Measurements from ENCODE around the gene KDM4C. TPM values are rescaled to one million over a fixed set of nuclear protein-coding genes. Genes with fewer than 3 reads are reported as not detected.
A peak's percentile ranks its signal among the peaks of the same experiment; 100 is the strongest.

KDM4C gene
- total RNA-seq, 1 experiment from 2014 or later, result 7.1 TPM

DNA sequence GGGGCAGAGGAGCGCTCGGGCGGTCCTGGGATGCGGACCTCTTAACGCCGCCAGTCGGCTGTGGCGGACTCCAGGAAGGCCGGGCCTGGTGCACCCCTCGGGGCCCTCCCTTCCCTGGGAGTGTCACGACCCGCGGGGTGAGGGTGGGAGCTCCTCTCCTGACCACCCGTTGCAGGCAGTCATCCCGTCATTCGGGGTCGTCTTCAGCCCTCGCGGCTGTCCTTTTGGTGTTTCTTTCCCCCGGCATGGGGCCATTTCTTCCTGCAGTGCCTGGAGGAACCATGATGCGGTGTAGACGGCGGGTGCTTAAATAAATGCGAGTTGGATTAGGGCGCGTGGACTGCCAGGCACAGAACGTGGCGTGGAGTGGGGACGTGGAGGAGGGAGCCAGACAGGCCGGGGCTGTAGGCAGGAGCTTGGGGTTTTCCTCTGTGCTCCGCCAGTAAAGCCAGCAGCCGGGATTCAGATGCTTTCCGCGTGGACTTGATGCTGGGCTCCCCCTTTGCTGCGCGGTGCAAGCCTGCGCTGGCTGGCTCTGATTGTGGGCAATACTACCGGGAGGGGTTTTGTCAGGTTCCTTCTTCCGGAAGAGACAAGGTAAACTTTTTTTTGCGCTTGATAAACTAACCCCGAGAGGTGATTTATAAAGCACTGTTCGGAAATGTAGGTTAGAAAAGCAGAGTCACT, 868 bp downstream of the KDM4C start:
- H3K36me3 ChIP-seq (ENCODE audit: control insufficient read depth, insufficient read depth, low read length), result peaks cover 5% of the 10 kb centered on the region; the same call in 1 of the 2 replicates
- H3K9me3 ChIP-seq (ENCODE audit: control insufficient read depth, insufficient read depth, low read depth, low read length), result no peaks in the 10 kb centered on the region
- peak overlapping the region; percentile 39 for H3K27ac ChIP-seq (ENCODE audit: low read length)
- ChIA-PET CTCF (no interaction called here), POLR2A (no interaction called here)
- H3K4me1 ChIP-seq (ENCODE audit: control insufficient read depth, insufficient read depth, low read length), result no peaks in the 10 kb centered on the region
- H3K27me3 ChIP-seq (ENCODE audit: control insufficient read depth, insufficient read depth, low read length), result no peaks in the 10 kb centered on the region
- peak overlapping the region; percentile 59 to 64 for H3K4me3 ChIP-seq (ENCODE audit: low read depth in 2 of 2, low read length in 2 of 2)
- TF ChIP-seq, protein P1, sequence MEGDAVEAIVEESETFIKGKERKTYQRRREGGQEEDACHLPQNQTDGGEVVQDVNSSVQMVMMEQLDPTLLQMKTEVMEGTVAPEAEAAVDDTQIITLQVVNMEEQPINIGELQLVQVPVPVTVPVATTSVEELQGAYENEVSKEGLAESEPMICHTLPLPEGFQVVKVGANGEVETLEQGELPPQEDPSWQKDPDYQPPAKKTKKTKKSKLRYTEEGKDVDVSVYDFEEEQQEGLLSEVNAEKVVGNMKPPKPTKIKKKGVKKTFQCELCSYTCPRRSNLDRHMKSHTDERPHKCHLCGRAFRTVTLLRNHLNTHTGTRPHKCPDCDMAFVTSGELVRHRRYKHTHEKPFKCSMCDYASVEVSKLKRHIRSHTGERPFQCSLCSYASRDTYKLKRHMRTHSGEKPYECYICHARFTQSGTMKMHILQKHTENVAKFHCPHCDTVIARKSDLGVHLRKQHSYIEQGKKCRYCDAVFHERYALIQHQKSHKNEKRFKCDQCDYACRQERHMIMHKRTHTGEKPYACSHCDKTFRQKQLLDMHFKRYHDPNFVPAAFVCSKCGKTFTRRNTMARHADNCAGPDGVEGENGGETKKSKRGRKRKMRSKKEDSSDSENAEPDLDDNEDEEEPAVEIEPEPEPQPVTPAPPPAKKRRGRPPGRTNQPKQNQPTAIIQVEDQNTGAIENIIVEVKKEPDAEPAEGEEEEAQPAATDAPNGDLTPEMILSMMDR (IDR thresholded peaks at IDR 0.05), result no peak
- in situ Hi-C loops (cut with HindIII; ENCODE audit: low pct_unique_long_range_greater_than_20kb, low sequenced_read_pairs) (no loop called here), intact Hi-C loops (cut with micrococcal nuclease; ENCODE audit: unreplicated experiment) (no loop called here)
- ATAC-seq (peak; percentile 44), DNase-seq (ENCODE audit: low read depth, low spot score) (no peak)
- BruUV-seq (replicated peaks), result no TSS peak

DNA sequence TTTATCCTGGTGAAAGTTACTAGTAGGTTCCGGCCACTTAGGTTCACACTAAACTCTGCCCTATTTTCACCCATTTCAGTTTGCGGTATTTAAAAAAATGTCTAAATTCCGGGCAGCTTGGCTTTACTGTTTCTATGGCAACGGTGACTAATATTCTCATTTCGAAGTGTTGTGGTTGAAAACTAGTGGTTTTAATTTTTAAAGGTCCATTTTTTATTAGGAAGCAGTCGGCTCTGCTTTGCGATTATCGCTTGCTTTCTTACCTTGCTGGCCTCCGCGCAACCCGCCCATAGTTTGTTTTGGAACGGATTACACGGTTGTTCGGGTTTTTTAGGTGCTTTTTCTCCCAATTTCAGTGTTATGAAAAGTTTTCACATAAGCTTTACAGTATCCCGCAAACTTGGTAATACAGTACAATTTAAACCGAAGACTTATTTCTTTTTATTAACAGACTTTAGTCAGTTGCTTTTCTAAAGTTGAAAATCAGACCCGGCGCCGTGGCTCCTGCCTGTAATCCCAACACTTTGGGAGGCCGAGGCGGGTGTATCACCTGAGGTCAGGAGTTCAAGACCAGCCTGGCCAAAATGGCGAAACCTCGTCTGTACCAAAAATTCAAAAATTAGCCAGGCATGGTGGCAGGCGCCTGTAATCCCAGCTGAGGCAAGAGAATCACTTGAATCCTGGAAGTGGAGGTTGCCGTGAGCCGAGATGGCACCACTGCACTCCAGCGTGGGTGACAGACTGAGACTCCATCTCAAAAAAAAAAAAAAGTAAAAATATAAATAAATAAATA, 1.6 kb downstream of the KDM4C start:
- in situ Hi-C loops (cut with HindIII; ENCODE audit: low pct_unique_long_range_greater_than_20kb, low sequenced_read_pairs) (no loop called here), intact Hi-C loops (cut with micrococcal nuclease; ENCODE audit: unreplicated experiment) (no loop called here)
- H3K9me3 ChIP-seq (ENCODE audit: control insufficient read depth, insufficient read depth, low read depth, low read length), result no peaks in the 10 kb centered on the region
- H3K27ac ChIP-seq (ENCODE audit: low read length), result peak overlapping the region; percentile 39; the same call in 1 of the 2 replicates
- TF ChIP-seq SIN3A (IDR thresholded peaks at IDR 0.05; ENCODE audit: borderline replicate concordance, insufficient read depth, low read depth, low read length) (no peak), TCF7L2 (IDR thresholded peaks at IDR 0.05; ENCODE audit: low read depth, low read length) (no peak), POLR2AphosphoS5 (IDR thresholded peaks at IDR 0.05; ENCODE audit: low read depth, low read length) (no peak)
- TF ChIP-seq, protein P1 (IDR thresholded peaks at IDR 0.05), result no peak
- TF ChIP-seq, protein P2, sequence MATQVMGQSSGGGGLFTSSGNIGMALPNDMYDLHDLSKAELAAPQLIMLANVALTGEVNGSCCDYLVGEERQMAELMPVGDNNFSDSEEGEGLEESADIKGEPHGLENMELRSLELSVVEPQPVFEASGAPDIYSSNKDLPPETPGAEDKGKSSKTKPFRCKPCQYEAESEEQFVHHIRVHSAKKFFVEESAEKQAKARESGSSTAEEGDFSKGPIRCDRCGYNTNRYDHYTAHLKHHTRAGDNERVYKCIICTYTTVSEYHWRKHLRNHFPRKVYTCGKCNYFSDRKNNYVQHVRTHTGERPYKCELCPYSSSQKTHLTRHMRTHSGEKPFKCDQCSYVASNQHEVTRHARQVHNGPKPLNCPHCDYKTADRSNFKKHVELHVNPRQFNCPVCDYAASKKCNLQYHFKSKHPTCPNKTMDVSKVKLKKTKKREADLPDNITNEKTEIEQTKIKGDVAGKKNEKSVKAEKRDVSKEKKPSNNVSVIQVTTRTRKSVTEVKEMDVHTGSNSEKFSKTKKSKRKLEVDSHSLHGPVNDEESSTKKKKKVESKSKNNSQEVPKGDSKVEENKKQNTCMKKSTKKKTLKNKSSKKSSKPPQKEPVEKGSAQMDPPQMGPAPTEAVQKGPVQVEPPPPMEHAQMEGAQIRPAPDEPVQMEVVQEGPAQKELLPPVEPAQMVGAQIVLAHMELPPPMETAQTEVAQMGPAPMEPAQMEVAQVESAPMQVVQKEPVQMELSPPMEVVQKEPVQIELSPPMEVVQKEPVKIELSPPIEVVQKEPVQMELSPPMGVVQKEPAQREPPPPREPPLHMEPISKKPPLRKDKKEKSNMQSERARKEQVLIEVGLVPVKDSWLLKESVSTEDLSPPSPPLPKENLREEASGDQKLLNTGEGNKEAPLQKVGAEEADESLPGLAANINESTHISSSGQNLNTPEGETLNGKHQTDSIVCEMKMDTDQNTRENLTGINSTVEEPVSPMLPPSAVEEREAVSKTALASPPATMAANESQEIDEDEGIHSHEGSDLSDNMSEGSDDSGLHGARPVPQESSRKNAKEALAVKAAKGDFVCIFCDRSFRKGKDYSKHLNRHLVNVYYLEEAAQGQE (IDR thresholded peaks at IDR 0.05; ENCODE audit: insufficient read depth in 1 of 2, low read depth in 2 of 2, low read length in 1 of 2), result no peak
- H3K4me3 ChIP-seq (ENCODE audit: low read depth in 2 of 2, low read length in 2 of 2), result peak overlapping the region; percentile 59 to 64
- no peak for ATAC-seq
- no peak for DNase-seq (ENCODE audit: low read depth, low spot score)
- no peaks in the 10 kb centered on the region for H3K4me1 ChIP-seq (ENCODE audit: control insufficient read depth, insufficient read depth, low read length)
- H3K36me3 ChIP-seq (ENCODE audit: control insufficient read depth, insufficient read depth, low read length), result peaks cover 5% of the 10 kb centered on the region; the same call in 1 of the 2 replicates
- POLR2A ChIA-PET, result no interaction called here
- H3K27me3 ChIP-seq (ENCODE audit: control insufficient read depth, insufficient read depth, low read length), result no peaks in the 10 kb centered on the region
- BruUV-seq (replicated peaks), result TSS peak; percentile 74
- CTCF ChIA-PET, result no interaction called here
